WTC11 (cell line): ENCODE results near the gene SAPCD2.
A peak's percentile ranks its signal among the peaks of the same experiment; 100 is the strongest.

Experiments
- CREB1 ChIP-seq: sonication (generic); formaldehyde crosslinking; IDR thresholded peaks from 2 replicates; pipeline ENCODE4 v1.8.0; 2023; ENCODE audit warnings: mild to moderate bottlenecking, missing genetic modification reagents
- CTCF ChIP-seq: fragments of 200-600 bp; IDR thresholded peaks from 2 replicates; pipeline ENCODE4 v1.8.0; 2022; ENCODE audit warnings: antibody characterized with exemption
- FOXP1 ChIP-seq: sonication (generic); formaldehyde crosslinking; IDR thresholded peaks from 2 replicates; pipeline ENCODE4 v1.8.0; 2022; ENCODE audit warnings: missing genetic modification reagents, mild to moderate bottlenecking, moderate library complexity, borderline replicate concordance
- ZBTB21 ChIP-seq: sonication (generic); formaldehyde crosslinking; IDR thresholded peaks from 2 replicates; pipeline ENCODE4 v1.8.1; 2023; ENCODE audit warnings: mild to moderate bottlenecking, missing genetic modification reagents, borderline replicate concordance
- TF ChIP-seq, protein P1 (sequence below): sonication (generic); formaldehyde crosslinking; IDR thresholded peaks from 2 replicates; pipeline ENCODE4 v1.8.0; 2022; ENCODE audit warnings: mild to moderate bottlenecking, missing genetic modification reagents

- TF ChIP-seq ZBTB21 (CRISPR knock-in tag) (no peak), FOXP1 (no peak), CTCF (peak; percentile 68; the same call in 1 of the 2 replicates), CREB1 (CRISPR knock-in tag) (no peak)
- TF ChIP-seq, protein P1, sequence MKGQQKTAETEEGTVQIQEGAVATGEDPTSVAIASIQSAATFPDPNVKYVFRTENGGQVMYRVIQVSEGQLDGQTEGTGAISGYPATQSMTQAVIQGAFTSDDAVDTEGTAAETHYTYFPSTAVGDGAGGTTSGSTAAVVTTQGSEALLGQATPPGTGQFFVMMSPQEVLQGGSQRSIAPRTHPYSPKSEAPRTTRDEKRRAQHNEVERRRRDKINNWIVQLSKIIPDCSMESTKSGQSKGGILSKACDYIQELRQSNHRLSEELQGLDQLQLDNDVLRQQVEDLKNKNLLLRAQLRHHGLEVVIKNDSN (CRISPR knock-in tag): no peak
These were observed 20.6 kb downstream of the SAPCD2 start for GRCh38 chr9:137049544-137050449.
